IPS DF 6.9 (cell line): ENCODE measurements around the gene APOBEC3F.
A peak's percentile ranks its signal among the peaks of the same experiment; 100 is the strongest.
"Not testable (repeated sequence)": the region's sequence is repeated elsewhere in the genome, so short reads cannot be mapped to it uniquely, and the experiment has no call there.

Experiments used
- DNase-seq: peaks from one replicate; pipeline ENCODE4 v3.0.0-alpha.2; 2013; ENCODE audit warnings: low read depth, low spot score
- H3K27ac ChIP-seq: one replicate; pipeline ENCODE4 v1.5.1; 2013; ENCODE audit warnings: low read length, control low read depth
- H3K27me3 ChIP-seq: 2 replicates; pipeline ENCODE4 v1.6.1; 2013; ENCODE audit warnings: mild to moderate bottlenecking, low read length; ENCODE audit not compliant: control insufficient read depth, insufficient read depth
- H3K36me3 ChIP-seq: 2 replicates; pipeline ENCODE4 v1.6.1; 2013; ENCODE audit warnings: low read length; ENCODE audit not compliant: control insufficient read depth, insufficient read depth
- H3K4me1 ChIP-seq: 2 replicates; pipeline ENCODE4 v1.6.1; 2013; ENCODE audit warnings: low read length; ENCODE audit not compliant: control insufficient read depth, insufficient read depth
- H3K4me3 ChIP-seq: 2 replicates; pipeline ENCODE4 v1.5.1; 2013; ENCODE audit warnings: mild to moderate bottlenecking, low read length
- H3K9me3 ChIP-seq: 2 replicates; pipeline ENCODE4 v1.6.1; 2013; ENCODE audit warnings: low read length, inconsistent platforms; ENCODE audit not compliant: control insufficient read depth, insufficient read depth
- WGBS: extraction: QIAGEN DNeasy Blood & Tissue Kit; methylation state at CpG from one replicate; pipeline ENCODE4 v1.1.7; 2013; ENCODE audit warnings: mixed read lengths, missing lambda C conversion rate; ENCODE audit not compliant: insufficient read length, insufficient coverage; 5-methylcytosine and 5-hydroxymethylcytosine counted together

APOBEC3F gene

DNA sequence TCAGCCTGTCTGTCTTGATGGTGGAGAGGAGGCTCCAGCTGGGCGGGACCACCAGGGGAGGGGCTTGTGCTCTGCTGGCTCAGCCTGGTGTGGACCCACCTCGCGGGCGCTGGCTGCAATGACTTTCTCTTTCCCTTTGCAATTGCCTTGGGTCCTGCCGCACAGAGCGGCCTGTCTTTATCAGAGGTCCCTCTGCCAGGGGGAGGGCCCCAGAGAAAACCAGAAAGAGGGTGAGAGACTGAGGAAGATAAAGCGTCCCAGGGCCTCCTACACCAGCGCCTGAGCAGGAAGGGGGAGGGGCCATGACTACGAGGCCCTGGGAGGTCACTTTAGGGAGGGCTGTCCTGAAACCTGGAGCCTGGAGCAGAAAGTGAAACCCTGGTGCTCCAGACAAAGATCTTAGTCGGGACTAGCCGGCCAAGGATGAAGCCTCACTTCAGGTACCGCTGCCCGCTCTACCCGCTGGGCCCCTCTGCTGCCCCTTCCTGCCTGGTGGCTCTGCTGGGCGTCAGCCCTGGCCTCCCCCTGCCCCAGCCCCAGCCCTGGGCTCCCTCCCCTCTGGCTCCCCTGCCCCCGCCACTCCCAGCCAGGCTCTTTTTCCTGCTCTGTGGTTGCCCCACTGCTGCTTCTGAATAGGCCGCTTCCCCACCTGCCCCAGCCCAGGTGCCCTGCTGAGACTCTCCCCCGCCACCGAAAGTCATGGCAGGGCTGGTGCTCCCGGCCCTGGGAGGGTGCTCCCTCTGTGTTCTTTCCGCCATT, at the start of gene APOBEC3F:
APOBEC3F (plus strand) TSS at position 327 of the 759 bp plus-strand sequence; CDS start at position 424, 97 bp downstream.
- DNase-seq, result not testable (repeated sequence)
- no CpG with 5 or more reads among the region's 21 CpGs for WGBS

GRCh38 chr22:38992871-38993371, 47.7 kb upstream of the APOBEC3F start:
- not testable (repeated sequence) for H3K4me3 ChIP-seq, DNase-seq, H3K4me1 ChIP-seq, H3K9me3 ChIP-seq, H3K27me3 ChIP-seq, H3K27ac ChIP-seq, H3K36me3 ChIP-seq
- no CpG with 5 or more reads among the region's 12 CpGs for WGBS

More for the DNA sequence above, at the start of gene APOBEC3F:
- H3K4me1 ChIP-seq, H3K36me3 ChIP-seq, H3K27me3 ChIP-seq, H3K27ac ChIP-seq, H3K9me3 ChIP-seq: not testable (repeated sequence)
- peak within 1 kb of the TSS; percentile 27; the same call in 1 of the 2 replicates for H3K4me3 ChIP-seq

DNA sequence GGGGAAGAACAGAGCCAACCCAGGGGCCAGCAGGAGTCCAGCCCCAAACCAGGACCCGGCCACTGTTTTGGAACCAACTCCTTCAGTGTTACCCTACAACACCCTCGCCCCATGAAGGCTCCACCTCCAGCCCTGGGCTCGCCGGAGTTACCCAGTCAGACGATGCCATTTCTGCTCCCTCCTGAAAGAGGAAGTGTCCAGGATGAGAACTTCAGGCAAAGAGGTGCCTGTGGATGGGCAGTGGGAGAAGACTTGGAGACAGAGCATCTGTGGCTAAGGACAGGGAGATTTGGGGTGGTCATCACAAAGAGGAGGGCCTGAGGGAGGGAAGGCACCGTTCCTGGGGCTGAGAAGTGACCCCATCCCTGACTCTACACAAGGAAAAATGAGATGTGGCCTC, 44.6 kb upstream of the APOBEC3F start:
- Histone ChIP-seq H3K4me3 (no peak overlapping the region), H3K27ac (no peak overlapping the region), H3K36me3 (no peaks in the 10 kb centered on the region), H3K27me3 (no peaks in the 10 kb centered on the region), H3K9me3 (no peaks in the 10 kb centered on the region), H3K4me1 (no peaks in the 10 kb centered on the region)
- no peak for DNase-seq
- WGBS, result no CpG with 5 or more reads among the region's 6 CpGs

GRCh38 chr22:38997518-38997917, 43.1 kb upstream of the APOBEC3F start:
- no peak overlapping the region for H3K4me3 ChIP-seq
- H3K27ac ChIP-seq, result no peak overlapping the region
- no peak for DNase-seq
- no peaks in the 10 kb centered on the region for H3K4me1 ChIP-seq
- no CpG with 5 or more reads among the region's 3 CpGs for WGBS
- no peaks in the 10 kb centered on the region for H3K9me3 ChIP-seq
- no peaks in the 10 kb centered on the region for H3K36me3 ChIP-seq
- H3K27me3 ChIP-seq, result no peaks in the 10 kb centered on the region

DNA sequence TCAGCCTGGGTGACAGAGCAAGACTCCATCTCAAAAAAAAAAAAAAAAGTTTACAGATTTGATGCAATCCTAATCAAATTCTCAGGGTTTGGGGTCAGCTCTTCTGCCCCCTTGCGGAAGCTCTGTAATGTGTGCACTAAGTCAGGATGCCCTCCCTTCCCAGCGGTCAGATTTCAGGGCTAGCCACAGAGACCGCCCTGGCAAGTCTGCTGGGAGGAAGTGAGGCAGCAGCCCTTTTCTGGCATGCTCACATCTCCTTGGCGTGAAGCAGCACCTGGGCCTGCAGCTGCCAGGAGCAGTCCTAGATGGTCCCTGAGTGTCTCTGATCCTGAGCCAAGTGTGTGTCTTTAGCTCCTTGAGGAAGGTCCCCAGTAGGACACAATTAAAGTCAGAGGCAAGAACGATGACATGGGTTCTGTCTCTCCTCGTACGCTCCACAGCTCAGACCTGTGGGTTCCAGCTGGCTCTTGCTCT, 37.5 kb upstream of the APOBEC3F start:
- Histone ChIP-seq H3K36me3 (no peaks in the 10 kb centered on the region), H3K9me3 (no peaks in the 10 kb centered on the region), H3K4me1 (peaks cover 3% of the 10 kb centered on the region), H3K27me3 (no peaks in the 10 kb centered on the region), H3K4me3 (no peak overlapping the region), H3K27ac (no peak overlapping the region)
- peak; percentile 89 for DNase-seq
- no CpG with 5 or more reads among the region's 7 CpGs for WGBS

- peaks cover 3% of the 10 kb centered on the region for H3K4me1 ChIP-seq
- no peaks in the 10 kb centered on the region for H3K27me3 ChIP-seq
- no peaks in the 10 kb centered on the region for H3K36me3 ChIP-seq
- WGBS, result no CpG with 5 or more reads among the region's 5 CpGs
- H3K27ac ChIP-seq, result no peak overlapping the region
- H3K9me3 ChIP-seq, result no peaks in the 10 kb centered on the region
- DNase-seq, result no peak
- no peak overlapping the region for H3K4me3 ChIP-seq
Observed at GRCh38 chr22:39007177-39007576, 33.5 kb upstream of the APOBEC3F start.

- not testable (repeated sequence) for H3K27ac ChIP-seq, H3K4me1 ChIP-seq, H3K36me3 ChIP-seq, H3K9me3 ChIP-seq, H3K4me3 ChIP-seq, DNase-seq, H3K27me3 ChIP-seq
- WGBS, result no CpG with 5 or more reads among the region's 8 CpGs
Observed at GRCh38 chr22:39008271-39008850, 32.3 kb upstream of the APOBEC3F start.

DNA sequence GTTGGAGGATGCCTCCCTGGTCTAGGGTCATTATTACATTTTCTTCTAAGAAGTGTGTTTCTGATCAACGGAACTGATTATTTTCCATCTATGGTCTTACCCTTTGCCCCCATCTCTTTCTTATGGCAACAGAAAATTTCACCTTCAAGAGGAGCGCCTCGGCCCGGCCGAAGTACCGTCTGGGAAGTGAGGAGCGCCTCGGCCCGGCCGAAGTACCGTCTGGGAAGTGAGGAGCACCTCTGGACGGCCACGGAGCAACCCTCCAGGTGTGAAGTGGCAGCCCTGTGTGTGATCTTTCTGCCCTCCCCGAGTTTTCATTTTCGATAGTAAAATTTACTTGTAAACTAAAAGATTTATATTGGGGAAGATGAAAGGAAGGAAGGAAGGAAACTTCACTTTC, 29.7 kb upstream of the APOBEC3F start:
- no peak for DNase-seq
- no peak overlapping the region for H3K4me3 ChIP-seq
- H3K36me3 ChIP-seq, result no peaks in the 10 kb centered on the region
- H3K27me3 ChIP-seq, result no peaks in the 10 kb centered on the region
- no CpG with 5 or more reads among the region's 15 CpGs for WGBS
- no peaks in the 10 kb centered on the region for H3K9me3 ChIP-seq
- no peaks in the 10 kb centered on the region for H3K4me1 ChIP-seq
- no peak overlapping the region for H3K27ac ChIP-seq

DNA sequence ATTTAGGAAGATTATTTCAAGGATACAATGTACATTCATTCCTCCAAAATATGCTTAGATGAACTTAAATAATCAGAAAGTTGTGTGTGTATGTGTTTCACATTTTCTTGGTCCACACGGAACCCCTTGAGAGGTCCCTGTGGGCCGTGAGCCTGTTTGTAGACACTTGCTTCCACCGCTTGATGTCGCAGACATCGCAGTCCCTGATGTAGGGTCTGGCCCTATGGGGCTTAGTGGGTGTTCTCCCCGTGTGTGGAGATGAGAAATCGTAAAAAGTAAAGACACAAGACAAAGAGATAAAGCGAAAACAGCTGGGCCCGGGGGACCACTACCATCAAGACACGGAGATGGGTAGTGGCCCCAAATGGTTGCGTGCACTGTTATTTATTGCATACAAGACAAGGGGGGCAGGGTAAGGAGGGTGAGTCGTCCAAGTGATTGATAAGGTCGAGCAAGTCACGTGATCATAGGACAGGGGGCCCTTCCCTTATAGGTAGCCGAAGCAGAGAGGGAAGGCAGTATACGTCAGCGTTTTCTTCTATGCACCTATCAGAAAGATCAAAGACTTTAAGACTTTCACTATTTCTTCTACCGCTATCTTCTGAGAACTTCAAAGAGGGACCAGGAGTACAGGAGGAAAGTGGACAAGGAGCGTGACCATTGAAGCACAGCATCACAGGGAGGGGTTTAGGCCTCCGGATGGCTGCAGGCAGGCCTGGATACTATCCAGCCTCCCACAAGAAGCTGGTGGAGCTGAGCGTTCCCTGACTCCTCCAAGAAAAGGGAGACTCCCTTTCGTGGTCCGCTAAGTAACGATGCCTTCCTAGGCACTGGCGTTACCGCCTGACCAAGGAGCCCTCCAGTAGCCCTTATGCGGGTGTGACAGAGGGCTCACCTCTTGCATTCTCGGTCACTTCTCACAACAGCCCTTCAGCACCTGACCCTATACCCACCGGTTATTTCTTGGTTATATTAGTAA, 27.8 kb upstream of the APOBEC3F start:
- no peak for DNase-seq
- WGBS, result no CpG with 5 or more reads among the region's 29 CpGs
- no peaks in the 10 kb centered on the region for H3K9me3 ChIP-seq
- no peak overlapping the region for H3K27ac ChIP-seq
- H3K36me3 ChIP-seq, result no peaks in the 10 kb centered on the region
- no peaks in the 10 kb centered on the region for H3K27me3 ChIP-seq
- no peak overlapping the region for H3K4me3 ChIP-seq
- H3K4me1 ChIP-seq, result peaks cover 3% of the 10 kb centered on the region

DNA sequence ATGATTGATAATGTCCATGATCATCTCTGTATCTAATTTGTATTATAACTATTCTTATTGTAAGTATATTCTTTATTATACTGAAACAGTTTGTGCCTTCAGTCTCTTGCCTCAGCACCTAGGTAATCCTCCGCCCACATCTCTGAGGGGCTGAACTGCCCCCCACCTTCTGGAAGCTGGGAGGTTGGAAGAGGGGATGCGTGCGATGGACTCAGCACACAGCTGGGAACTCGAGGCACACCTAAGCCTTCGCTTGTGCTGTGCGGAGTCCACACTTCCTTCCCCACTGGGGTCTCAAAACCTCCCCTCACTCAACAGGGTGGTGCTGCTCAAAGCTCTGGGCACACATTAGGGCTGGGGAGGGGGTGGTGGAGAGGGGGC, 27.1 kb upstream of the APOBEC3F start:
- H3K9me3 ChIP-seq, H3K36me3 ChIP-seq, H3K27ac ChIP-seq, H3K4me1 ChIP-seq, H3K4me3 ChIP-seq, H3K27me3 ChIP-seq, DNase-seq: not testable (repeated sequence)
- no CpG with 5 or more reads among the region's 6 CpGs for WGBS
